ENCODE data around the gene ZNF385A. TPM values are rescaled to one million over a fixed set of nuclear protein-coding genes. Genes with fewer than 3 reads are reported as not detected.

The ZNF385A gene
- total RNA-seq, 2 experiments from 2014 or later, result 3.8 to 4.7 TPM

- Mint-ChIP-seq H3K36me3 (ENCODE audit: low read depth) (no peaks in the 10 kb centered on the region), H3K9me3 (no peaks in the 10 kb centered on the region), H3K4me1 (ENCODE audit: low read depth) (peaks cover 40% of the 10 kb centered on the region), H3K4me3 (no peak overlapping the region), H3K27me3 (no peaks in the 10 kb centered on the region), H3K27ac (no peak overlapping the region)
- DNase-seq (no peak), ATAC-seq (ENCODE audit: poor library complexity) (no peak)
- H3K4me3 ChIP-seq (ENCODE audit: low read length), result no peak overlapping the region
- H3K27me3 ChIP-seq (ENCODE audit: control insufficient read depth in 1 of 2, insufficient read depth in 2 of 2, low read length in 2 of 2), result no peaks in the 10 kb centered on the region
- H3K36me3 ChIP-seq (ENCODE audit: insufficient read depth, low read length), result no peaks in the 10 kb centered on the region
- no peaks in the 10 kb centered on the region for H3K9me3 ChIP-seq (ENCODE audit: control insufficient read depth in 1 of 2, insufficient read depth in 1 of 2, low read length in 2 of 2)
- CTCF ChIA-PET, result interaction anchor here (0.8 to 1.7 kb wide), 4 partner anchors 9 to 25 kb away, joined by 3 to 7 read pairs (median 4); no protein-coding TSS in a partner anchor
- intact Hi-C loops (cut with DNase I, micrococcal nuclease), result no loop called here
- TF ChIP-seq CTCF (IDR thresholded peaks at IDR 0.05), result no peak
- POLR2A ChIA-PET, result interaction anchor here (0.9 to 2.4 kb wide), 3 partner anchors 8 to 25 kb away, joined by 3 to 9 read pairs (median 6); no protein-coding TSS in a partner anchor
- peaks cover 38% of the 10 kb centered on the region for H3K4me1 ChIP-seq (ENCODE audit: insufficient read depth, low read length)
- no peak overlapping the region for H3K27ac ChIP-seq (ENCODE audit: low read depth in 1 of 2, low read length in 2 of 2)
Measured at GRCh38 chr12:54424224-54424623, 39.7 kb upstream of the ZNF385A start.

GRCh38 chr12:54423816-54424150 is 39.2 kb upstream of the ZNF385A start:
- H3K36me3 ChIP-seq (ENCODE audit: insufficient read depth, low read length), result no peaks in the 10 kb centered on the region
- Mint-ChIP-seq H3K4me1 (ENCODE audit: low read depth) (peaks cover 40% of the 10 kb centered on the region), H3K27ac (no peak overlapping the region), H3K36me3 (ENCODE audit: low read depth) (peaks cover under 1% of the 10 kb centered on the region), H3K27me3 (no peaks in the 10 kb centered on the region), H3K4me3 (no peak overlapping the region), H3K9me3 (no peaks in the 10 kb centered on the region)
- H3K9me3 ChIP-seq (ENCODE audit: control insufficient read depth in 1 of 2, insufficient read depth in 1 of 2, low read length in 2 of 2), result no peaks in the 10 kb centered on the region
- intact Hi-C loops (cut with DNase I, micrococcal nuclease), result no loop called here
- no peak for ATAC-seq (ENCODE audit: poor library complexity)
- TF ChIP-seq CTCF (IDR thresholded peaks at IDR 0.05), result no peak
- peaks cover 33% of the 10 kb centered on the region for H3K4me1 ChIP-seq (ENCODE audit: insufficient read depth, low read length)
- no peak overlapping the region for H3K27ac ChIP-seq (ENCODE audit: low read depth in 1 of 2, low read length in 2 of 2)
- no peaks in the 10 kb centered on the region for H3K27me3 ChIP-seq (ENCODE audit: control insufficient read depth in 1 of 2, insufficient read depth in 2 of 2, low read length in 2 of 2)
- CTCF ChIA-PET, result interaction anchor here (0.8 to 1.7 kb wide), 2 partner anchors 23 to 24 kb away, joined by 3 to 5 read pairs; no protein-coding TSS in a partner anchor
- no peak overlapping the region for H3K4me3 ChIP-seq (ENCODE audit: low read length)
- DNase-seq, result no peak
- POLR2A ChIA-PET, result interaction anchor here (1.8 kb wide), 1 partner anchor 11 kb away, joined by 9 read pairs; no protein-coding TSS in a partner anchor

GRCh38 chr12:54421879-54422250 is 37.3 kb upstream of the ZNF385A start:
- H3K27me3 Mint-ChIP-seq, result no peaks in the 10 kb centered on the region
- Histone ChIP-seq H3K36me3 (ENCODE audit: insufficient read depth, low read length) (no peaks in the 10 kb centered on the region), H3K4me1 (ENCODE audit: insufficient read depth, low read length) (peaks cover 29% of the 10 kb centered on the region), H3K27me3 (ENCODE audit: control insufficient read depth in 1 of 2, insufficient read depth in 2 of 2, low read length in 2 of 2) (no peaks in the 10 kb centered on the region), H3K9me3 (ENCODE audit: control insufficient read depth in 1 of 2, insufficient read depth in 1 of 2, low read length in 2 of 2) (no peaks in the 10 kb centered on the region), H3K27ac (ENCODE audit: low read depth in 1 of 2, low read length in 2 of 2) (no peak overlapping the region), H3K4me3 (ENCODE audit: low read length) (no peak overlapping the region)
- intact Hi-C loops (cut with DNase I, micrococcal nuclease), result no loop called here
- TF ChIP-seq CTCF (IDR thresholded peaks at IDR 0.05), result no peak
- ChIA-PET POLR2A (no interaction called here), CTCF (interaction anchor here (0.9 to 11.8 kb wide), 2 partner anchors 20 to 43 kb away, joined by 3 to 147 read pairs; no protein-coding TSS in a partner anchor)
- peaks cover 30% of the 10 kb centered on the region for H3K4me1 Mint-ChIP-seq (ENCODE audit: low read depth)
- H3K9me3 Mint-ChIP-seq, result no peaks in the 10 kb centered on the region
- peak overlapping the region; percentile 95 for H3K27ac Mint-ChIP-seq
- no peak for DNase-seq
- no peak for ATAC-seq (ENCODE audit: poor library complexity)
- H3K4me3 Mint-ChIP-seq, result peak overlapping the region; percentile 74
- peaks cover 18% of the 10 kb centered on the region for H3K36me3 Mint-ChIP-seq (ENCODE audit: low read depth)

Data from CD4-positive, alpha-beta T cell (primary cell).